Measurements from ENCODE around the gene TSPAN9. TPM values are rescaled to one million over a fixed set of nuclear protein-coding genes. Genes with fewer than 3 reads are reported as not detected.

Gene TSPAN9
- total RNA-seq, 1 experiment from 2014 or later, result 13.2 TPM

GRCh38 chr12:3160081-3160480 is 82.9 kb downstream of the TSPAN9 start:
- POLR2A ChIA-PET, result no interaction called here
- H3K79me2 ChIP-seq (ENCODE audit: insufficient read depth, low read length), result no peaks in the 10 kb centered on the region
- no peak overlapping the region for H3K4me2 ChIP-seq (ENCODE audit: low read length)
- H3K27ac ChIP-seq (ENCODE audit: low read depth, low read length), result no peak overlapping the region
- CTCF ChIA-PET, result no interaction called here
- no peak overlapping the region for H3K9ac ChIP-seq (ENCODE audit: low read length)
- H3K4me1 ChIP-seq (ENCODE audit: control insufficient read depth in 1 of 2, insufficient read depth in 2 of 2, low read length in 2 of 2), result peaks cover 2 to 10% of the 10 kb centered on the region in 2 experiments; a peak in 2 of 4 replicates
- no peaks in the 10 kb centered on the region for H3K9me2 ChIP-seq (ENCODE audit: insufficient read depth)
- ATAC-seq (no peak), DNase-seq (ENCODE audit: low read depth, low spot score) (no peak)
- RAD21 ChIA-PET (ENCODE audit: low non-redundant PET in 1 of 2, low total read pairs in 2 of 2, uncharacterized antibody in 2 of 2, unreplicated experiment in 2 of 2), result no interaction called here
- H3K9me3 ChIP-seq (ENCODE audit: control insufficient read depth in 1 of 2, insufficient read depth in 1 of 2, low read depth in 1 of 2, low read length in 2 of 2), result no peaks in the 10 kb centered on the region
- no peaks in the 10 kb centered on the region for H3K27me3 ChIP-seq (ENCODE audit: insufficient read depth, low read length)
- no peak overlapping the region for H3K4me3 ChIP-seq (replicated peaks in 1 of 2; ENCODE audit: low read depth in 1 of 2, low read length in 2 of 2)
- no peaks in the 10 kb centered on the region for H3K36me3 ChIP-seq (ENCODE audit: control insufficient read depth in 1 of 2, insufficient read depth in 2 of 2, low read length in 2 of 2)
- no peaks in the 10 kb centered on the region for H4K20me1 ChIP-seq (ENCODE audit: insufficient read depth)
- H2AFZ ChIP-seq (ENCODE audit: low read depth, low read length, poor library complexity, severe bottlenecking), result no peak overlapping the region
- TF ChIP-seq TCF7L2 (IDR thresholded peaks at IDR 0.05; ENCODE audit: borderline replicate concordance, extremely low read depth, insufficient read depth, insufficient read length) (no peak), CEBPB (IDR thresholded peaks at IDR 0.05; ENCODE audit: low read depth) (0 out of 2 replicates have a peak, but pooled peaks have one; percentile 25)
- BruUV-seq (replicated peaks), result no TSS peak
- intact Hi-C loops (cut with micrococcal nuclease), result no loop called here

- no peaks in the 10 kb centered on the region for H4K20me1 ChIP-seq (ENCODE audit: insufficient read depth)
- H3K27me3 ChIP-seq (ENCODE audit: insufficient read depth, low read length), result no peaks in the 10 kb centered on the region
- peaks cover 2 to 10% of the 10 kb centered on the region in 2 experiments; a peak in 2 of 4 replicates for H3K4me1 ChIP-seq (ENCODE audit: control insufficient read depth in 1 of 2, insufficient read depth in 2 of 2, low read length in 2 of 2)
- H3K9me2 ChIP-seq (ENCODE audit: insufficient read depth), result no peaks in the 10 kb centered on the region
- H3K9ac ChIP-seq (ENCODE audit: low read length), result no peak overlapping the region
- no peaks in the 10 kb centered on the region for H3K9me3 ChIP-seq (ENCODE audit: control insufficient read depth in 1 of 2, insufficient read depth in 1 of 2, low read depth in 1 of 2, low read length in 2 of 2)
- H3K36me3 ChIP-seq (ENCODE audit: control insufficient read depth in 1 of 2, insufficient read depth in 2 of 2, low read length in 2 of 2), result no peaks in the 10 kb centered on the region
- no TSS peak for BruUV-seq (replicated peaks)
- ChIA-PET CTCF (no interaction called here), RAD21 (ENCODE audit: low non-redundant PET in 1 of 2, low total read pairs in 2 of 2, uncharacterized antibody in 2 of 2, unreplicated experiment in 2 of 2) (no interaction called here), POLR2A (no interaction called here)
- TF ChIP-seq FOSL1 (IDR thresholded peaks at IDR 0.05; ENCODE audit: low read depth), result no peak
- TF ChIP-seq ELF1 (IDR thresholded peaks at IDR 0.05; ENCODE audit: borderline replicate concordance, low read depth), result no peak
- no peak for TF ChIP-seq POLR2A (IDR thresholded peaks at IDR 0.05; ENCODE audit: borderline replicate concordance, extremely low read depth, insufficient read depth, insufficient read length)
- TF ChIP-seq MAX (IDR thresholded peaks at IDR 0.05), result no peak
- no peak for TF ChIP-seq ZFX (IDR thresholded peaks at IDR 0.05)
- no peak for TF ChIP-seq SIN3A (IDR thresholded peaks at IDR 0.05; ENCODE audit: low read depth)
- TF ChIP-seq EZH2phosphoT487 (IDR thresholded peaks at IDR 0.05; ENCODE audit: borderline replicate concordance), result no peak
- TF ChIP-seq TCF7L2 (IDR thresholded peaks at IDR 0.05; ENCODE audit: borderline replicate concordance, extremely low read depth, insufficient read depth, insufficient read length), result no peak
- no peak for TF ChIP-seq ZBTB33 (IDR thresholded peaks at IDR 0.05; ENCODE audit: extremely low read depth, insufficient replicate concordance, low read length)
- no peak for TF ChIP-seq YY1 (IDR thresholded peaks at IDR 0.05; ENCODE audit: extremely low read depth, insufficient replicate concordance, low read depth, low read length)
- TF ChIP-seq EGR1 (IDR thresholded peaks at IDR 0.05; ENCODE audit: low read depth), result no peak
- TF ChIP-seq RAD21 (IDR thresholded peaks at IDR 0.05; ENCODE audit: low read depth), result no peak
- no peak for TF ChIP-seq CTCF (IDR thresholded peaks at IDR 0.05 in 2 of 3, conservative IDR thresholded peaks at IDR 0.05 in 1 of 3; ENCODE audit: borderline replicate concordance in 1 of 3, insufficient read depth in 1 of 3, low read depth in 2 of 3, low read length in 2 of 3)
- TF ChIP-seq POLR2AphosphoS5 (IDR thresholded peaks at IDR 0.05; ENCODE audit: low read depth, low read length), result no peak
- TF ChIP-seq ZNF274 (IDR thresholded peaks at IDR 0.05; ENCODE audit: low read depth, low read length), result no peak
- TF ChIP-seq SP1 (IDR thresholded peaks at IDR 0.05; ENCODE audit: low read depth), result no peak
- no peaks in the 10 kb centered on the region for H3K79me2 ChIP-seq (ENCODE audit: insufficient read depth, low read length)
- ATAC-seq (peak; percentile 62; the same call in 1 of the 2 replicates), DNase-seq (ENCODE audit: low read depth, low spot score) (no peak)
- intact Hi-C loops (cut with micrococcal nuclease), result no loop called here
- H3K4me3 ChIP-seq (replicated peaks in 1 of 2; ENCODE audit: low read depth in 1 of 2, low read length in 2 of 2), result no peak overlapping the region
- H3K4me2 ChIP-seq (ENCODE audit: low read length), result no peak overlapping the region
- H2AFZ ChIP-seq (ENCODE audit: low read depth, low read length, poor library complexity, severe bottlenecking), result no peak overlapping the region
- H3K27ac ChIP-seq (ENCODE audit: low read depth, low read length), result no peak overlapping the region
Measured at GRCh38 chr12:3161861-3162260, 84.7 kb downstream of the TSPAN9 start.

Data from HCT116 (cell line).